Activated CD4-positive, alpha-beta T cell treated with anti-CD3 and anti-CD28 coated beads for 48 hours (primary cell): ENCODE data around the gene MCAM.

Experiments used
- DNase-seq: peaks from one replicate; pipeline ENCODE4 v3.0.0-alpha.2; 2020

Gene MCAM

GRCh38 chr11:119316729-119317591, at the start of gene MCAM:
MCAM (minus strand) TSS chr11:119317130; CDS start chr11:119317101, 29 bp downstream.
- DNase-seq: no peak

GRCh38 chr11:119365071-119365591, 48.2 kb upstream of the MCAM start:
- no peak for DNase-seq

- DNase-seq: peak; percentile 63
Observed at GRCh38 chr11:119363851-119364590, 47.1 kb upstream of the MCAM start.

GRCh38 chr11:119363081-119363850, 46.3 kb upstream of the MCAM start:
- no peak for DNase-seq

GRCh38 chr11:119362741-119363080, 45.8 kb upstream of the MCAM start:
- DNase-seq: no peak

GRCh38 chr11:119361941-119362725, 45.2 kb upstream of the MCAM start:
- no peak for DNase-seq

- peak; percentile 82 for DNase-seq
Observed at GRCh38 chr11:119361056-119361787, 44.3 kb upstream of the MCAM start.

- no peak for DNase-seq
Observed at GRCh38 chr11:119359365-119360214, 42.7 kb upstream of the MCAM start.

- DNase-seq: no peak
Observed at GRCh38 chr11:119357074-119357473, 40.1 kb upstream of the MCAM start.

- peak; percentile 82 for DNase-seq
Observed at GRCh38 chr11:119356349-119357031, 39.6 kb upstream of the MCAM start.

- DNase-seq: no peak
Observed at GRCh38 chr11:119355091-119355843, 38.3 kb upstream of the MCAM start.

GRCh38 chr11:119352857-119353260, 35.9 kb upstream of the MCAM start:
- DNase-seq: no peak

- no peak for DNase-seq
Observed at GRCh38 chr11:119351232-119351631, 34.3 kb upstream of the MCAM start.

GRCh38 chr11:119350302-119350701, 33.4 kb upstream of the MCAM start:
- no peak for DNase-seq

GRCh38 chr11:119347940-119348605, 31.1 kb upstream of the MCAM start:
- DNase-seq: no peak

- DNase-seq: no peak
Observed at GRCh38 chr11:119347242-119347641, 30.3 kb upstream of the MCAM start.

- DNase-seq: no peak
Observed at GRCh38 chr11:119346605-119347004, 29.7 kb upstream of the MCAM start, which contains the start of gene MFRP. MFRP (minus strand) TSS chr11:119346705; CDS start chr11:119346513, 192 bp downstream.

GRCh38 chr11:119345685-119346084, 28.8 kb upstream of the MCAM start:
- no peak for DNase-seq
